GM18511 (cell line): Measurements from ENCODE around the gene TMEM223.
A peak's percentile ranks its signal among the peaks of the same experiment; 100 is the strongest.
"Not testable (repeated sequence)": the region's sequence is repeated elsewhere in the genome, so short reads cannot be mapped to it uniquely, and the experiment has no call there.

Experiments
- ATAC-seq: cut with Tn5 transposase; IDR thresholded peaks from one replicate; pipeline ENCODE4 v1.9.1; 2021; ENCODE audit warnings: mild to moderate bottlenecking, moderate library complexity; ENCODE audit not compliant: unreplicated experiment

Gene TMEM223, protein sequence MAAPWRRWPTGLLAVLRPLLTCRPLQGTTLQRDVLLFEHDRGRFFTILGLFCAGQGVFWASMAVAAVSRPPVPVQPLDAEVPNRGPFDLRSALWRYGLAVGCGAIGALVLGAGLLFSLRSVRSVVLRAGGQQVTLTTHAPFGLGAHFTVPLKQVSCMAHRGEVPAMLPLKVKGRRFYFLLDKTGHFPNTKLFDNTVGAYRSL

DNA sequence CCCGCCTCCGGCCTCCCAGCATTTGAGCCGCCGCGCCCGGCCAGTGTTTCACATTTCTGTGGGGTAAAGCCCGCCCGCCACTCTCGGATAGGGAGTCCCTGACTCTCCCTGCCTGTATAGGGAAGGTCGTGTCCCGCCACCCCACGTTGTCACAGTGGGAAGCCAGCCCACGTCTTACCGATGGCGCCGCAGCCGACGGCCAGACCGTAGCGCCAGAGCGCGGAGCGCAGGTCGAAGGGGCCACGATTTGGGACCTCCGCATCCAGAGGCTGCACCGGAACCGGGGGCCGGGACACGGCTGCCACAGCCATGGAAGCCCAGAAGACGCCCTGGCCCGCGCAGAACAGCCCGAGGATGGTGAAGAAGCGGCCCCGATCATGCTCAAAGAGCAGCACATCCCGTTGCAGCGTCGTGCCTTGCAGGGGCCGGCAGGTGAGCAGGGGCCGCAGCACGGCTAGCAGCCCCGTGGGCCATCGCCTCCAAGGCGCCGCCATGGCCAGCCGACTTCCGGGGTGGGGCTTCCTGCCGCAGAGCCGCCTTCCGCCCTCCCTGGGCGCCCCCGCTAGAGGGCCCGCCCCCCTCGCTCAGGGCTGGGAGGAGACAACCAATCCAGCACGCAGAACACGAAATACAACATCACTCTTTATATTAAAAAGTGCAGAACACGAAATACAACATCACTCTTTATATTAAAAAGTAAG, at the start of gene TMEM223:
Gene TMEM223, minus strand, starts transcription at position 506 of the 701 bp plus-strand sequence. Its CDS starts 12 bp downstream, at position 494.
- ATAC-seq = peak; percentile 73

DNA sequence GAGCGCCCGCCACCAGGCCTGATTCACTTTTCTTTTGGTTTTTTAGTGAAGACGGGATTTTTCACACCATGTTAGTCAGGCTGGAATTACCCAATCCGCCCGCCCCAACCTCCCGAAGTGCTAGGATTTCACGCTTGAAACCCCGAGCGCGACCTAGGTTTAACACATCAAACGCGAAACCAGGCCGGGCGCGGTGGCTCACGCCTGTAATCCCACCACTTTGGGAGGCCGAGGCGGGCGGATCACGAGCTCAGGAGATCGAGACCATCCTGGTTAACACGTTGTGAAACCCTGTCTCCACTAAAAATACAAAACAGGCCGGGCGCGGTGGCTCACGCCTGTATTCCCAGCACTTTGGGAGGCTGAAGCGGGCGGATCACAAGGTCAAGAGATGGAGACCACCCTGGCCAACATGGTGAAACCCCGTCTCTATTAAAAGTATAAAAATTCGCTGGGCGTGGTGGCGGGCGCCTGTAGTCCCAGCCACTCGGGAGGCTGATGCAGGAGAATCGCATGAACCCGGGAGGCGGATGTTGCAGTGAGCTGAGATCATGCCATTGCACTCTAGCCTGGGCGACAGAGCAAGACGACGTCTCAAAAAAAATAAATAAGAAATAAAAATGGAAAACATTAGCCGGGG, 49.0 kb upstream of the TMEM223 start:
- peak; percentile 2 for ATAC-seq

- ATAC-seq = peak; percentile 39
Observed at GRCh38 chr11:62839050-62839945, 47.5 kb upstream of the TMEM223 start, which contains the start of gene WDR74. WDR74 (minus strand) TSS chr11:62839590; CDS start chr11:62839570, 20 bp downstream.

GRCh38 chr11:62835336-62835735, 43.5 kb upstream of the TMEM223 start:
- ATAC-seq = no peak

DNA sequence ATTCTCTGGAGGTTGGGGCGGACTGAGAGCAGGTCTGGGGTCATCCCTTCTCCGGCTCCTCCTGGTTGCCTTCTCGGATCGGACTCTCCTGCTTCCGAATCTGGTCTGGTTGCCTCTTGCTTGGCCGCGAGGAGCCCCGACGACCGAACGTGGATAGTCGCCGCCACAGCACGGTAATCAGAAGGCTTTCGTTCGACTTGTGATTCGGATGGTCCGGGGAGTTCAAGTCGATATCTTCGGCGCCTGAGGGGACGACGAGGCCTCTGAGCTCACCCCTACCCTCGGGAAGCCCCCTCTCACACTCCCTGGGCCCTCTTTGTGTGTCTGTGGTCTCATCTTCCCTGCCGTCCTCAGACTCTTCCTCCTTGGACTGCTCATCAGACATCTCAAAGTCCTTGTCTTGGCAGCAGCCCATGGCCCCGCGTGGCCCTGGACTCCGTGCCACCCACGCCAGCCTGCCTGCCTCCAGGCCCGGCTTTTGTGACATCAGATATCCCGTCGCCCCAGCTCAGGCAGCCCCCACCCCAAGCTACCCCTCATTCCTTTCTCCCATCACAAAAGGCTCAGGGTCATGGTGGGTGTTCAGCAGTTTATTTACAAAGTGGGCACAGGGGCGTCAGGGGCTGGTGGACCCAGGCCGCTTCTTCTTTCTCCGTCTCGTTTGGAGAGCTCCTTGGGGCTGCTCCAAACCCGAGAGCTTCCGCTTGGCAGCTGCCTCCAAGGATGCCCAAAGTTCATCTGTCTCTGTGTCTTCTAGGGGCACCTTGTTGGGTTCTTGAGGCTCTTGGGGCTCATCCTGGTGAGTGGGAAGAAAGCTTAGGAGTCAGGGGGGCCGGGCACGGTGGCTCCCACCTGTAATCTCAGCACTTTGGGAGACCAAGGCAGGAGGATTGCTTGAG, 40.8 kb upstream of the TMEM223 start, which contains the start of gene TEX54:
Gene TEX54, minus strand, starts transcription at position 506 of the 899 bp plus-strand sequence.
- peak; percentile 16 for ATAC-seq

GRCh38 chr11:62831520-62832335, 39.9 kb upstream of the TMEM223 start, which contains the start of gene STX5:
STX5 (minus strand) TSS chr11:62832051; CDS start chr11:62831243, 808 bp downstream.
- peak; percentile 88 for ATAC-seq

DNA sequence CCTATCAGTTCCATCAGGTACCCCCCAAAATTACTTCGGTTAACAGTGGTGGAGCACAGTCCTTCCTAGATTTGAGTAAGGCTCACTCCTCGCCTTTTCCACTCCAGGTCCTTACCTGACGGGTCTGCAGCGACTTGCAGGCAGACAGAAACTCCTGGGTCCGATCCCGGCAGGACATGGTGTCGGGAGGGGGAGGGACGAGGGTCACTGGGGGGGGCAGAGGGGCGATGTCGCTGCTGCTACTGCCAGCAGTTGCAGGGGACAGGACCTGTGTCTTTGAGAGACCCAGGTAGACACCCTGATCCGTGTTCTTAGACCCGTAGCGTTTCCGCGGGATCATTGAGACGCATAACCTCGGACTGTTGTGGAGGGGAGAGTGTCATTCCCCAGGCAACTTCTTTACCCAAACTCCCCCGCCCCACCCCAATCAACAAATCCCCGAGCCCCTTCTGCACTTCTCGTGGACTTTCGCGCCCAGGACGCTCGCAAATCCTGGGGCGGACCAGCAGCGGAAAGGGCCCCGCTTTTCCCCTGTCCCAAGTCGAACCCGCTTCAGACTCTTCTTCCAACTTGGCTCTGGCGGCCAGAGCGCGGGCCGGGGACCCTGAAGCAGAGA, 39.2 kb upstream of the TMEM223 start:
- peak; percentile 1 for ATAC-seq

GRCh38 chr11:62828130-62828529, 36.3 kb upstream of the TMEM223 start:
- ATAC-seq = not testable (repeated sequence)

DNA sequence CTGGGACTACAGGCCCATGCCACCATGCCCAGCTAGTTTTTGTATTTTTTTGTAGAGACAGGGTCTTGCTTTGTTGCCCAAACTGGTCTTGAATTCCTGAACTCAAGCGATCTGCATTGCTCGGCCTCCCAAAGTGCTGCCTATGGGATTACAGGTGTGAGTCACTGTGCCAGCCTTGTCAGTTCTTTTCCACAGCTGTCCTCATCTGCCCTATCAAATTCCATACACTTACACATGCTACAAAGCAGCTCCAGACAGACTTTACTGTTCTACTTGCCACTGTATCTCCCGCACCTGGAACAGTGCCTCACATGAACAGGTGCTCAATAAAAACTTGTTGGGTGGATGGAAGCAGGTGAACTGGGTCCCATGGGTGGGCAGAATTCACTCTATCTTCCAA, 31.9 kb upstream of the TMEM223 start:
- ATAC-seq = no peak

DNA sequence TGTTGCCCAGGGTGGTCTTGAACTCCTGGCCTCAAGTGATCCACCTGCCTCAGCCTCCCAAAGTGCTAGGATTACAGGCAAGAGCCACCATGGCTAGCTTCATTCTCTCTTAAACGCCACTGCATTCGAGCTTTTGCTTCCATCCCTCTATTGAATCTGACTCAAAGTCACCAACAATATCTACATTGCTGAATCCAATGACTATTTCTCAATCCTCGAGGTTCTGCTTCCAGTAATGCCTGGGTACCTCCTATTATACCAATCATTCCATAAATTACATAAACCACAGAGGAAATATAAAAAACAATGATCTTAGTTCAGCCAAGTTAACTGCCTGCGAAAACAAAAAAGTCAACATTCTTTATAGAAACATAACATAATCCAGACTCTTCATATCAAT, 25.3 kb upstream of the TMEM223 start:
- ATAC-seq = no peak

DNA sequence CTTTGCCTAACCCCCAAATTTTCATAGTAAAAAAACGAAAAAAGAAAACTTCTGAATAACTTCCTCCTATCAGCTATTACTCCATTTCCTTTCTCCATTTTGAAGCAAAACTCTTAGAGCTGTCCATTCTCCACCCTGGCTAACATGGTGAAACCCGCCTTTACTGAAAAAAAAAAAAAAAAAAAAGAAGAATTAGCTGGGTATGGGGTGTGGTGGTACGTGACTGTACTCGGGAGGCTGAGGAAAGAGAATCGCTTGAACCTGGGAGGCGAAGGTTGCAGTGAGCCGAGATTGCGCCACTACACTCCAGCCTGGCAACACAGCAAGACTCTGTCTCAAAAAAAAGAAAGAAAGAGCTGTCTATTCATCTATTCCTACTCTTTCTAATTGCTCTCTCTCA, 24.8 kb upstream of the TMEM223 start:
- no peak for ATAC-seq

- ATAC-seq = no peak
Observed at GRCh38 chr11:62811659-62812058, 19.9 kb upstream of the TMEM223 start.

- no peak for ATAC-seq
Observed at GRCh38 chr11:62810748-62811147, 18.9 kb upstream of the TMEM223 start.

DNA sequence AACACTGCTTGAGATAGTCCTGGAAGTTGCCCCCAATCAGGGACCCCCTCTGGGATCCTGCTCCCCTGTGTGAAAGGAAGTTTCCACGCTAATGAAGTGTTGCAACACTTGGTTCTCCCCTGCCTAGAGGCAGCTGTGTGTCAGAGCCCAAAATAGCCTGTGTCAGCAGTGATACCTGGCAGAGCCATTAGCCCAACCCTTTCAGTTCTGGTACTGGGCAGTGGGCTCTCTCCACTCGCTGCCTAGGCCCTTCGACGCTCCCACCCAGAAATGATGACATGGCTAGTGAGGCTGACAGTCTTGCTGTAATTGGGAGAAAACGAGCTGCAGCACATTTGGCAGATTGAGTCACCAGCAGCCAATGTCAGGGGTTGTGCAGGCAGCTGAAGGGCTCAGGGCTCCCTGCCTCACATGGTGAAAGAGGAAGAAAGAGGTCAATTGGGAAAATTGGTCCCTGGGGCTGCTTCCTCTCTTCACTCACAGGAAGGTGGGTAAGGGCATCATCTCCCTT, 14.9 kb upstream of the TMEM223 start:
- no peak for ATAC-seq

- ATAC-seq = no peak
Observed at GRCh38 chr11:62805961-62806441, 14.2 kb upstream of the TMEM223 start.

GRCh38 chr11:62805076-62805892, 13.5 kb upstream of the TMEM223 start, which contains the start of gene NXF1:
NXF1 (minus strand) TSS chr11:62805440; CDS start chr11:62805356, 84 bp downstream.
- ATAC-seq = peak; percentile 82
